SK-N-SH treated with all-trans-retinoic acid at 6 μM for 48 hours (cell line): ENCODE data around the gene CHPF.

ENCODE experiments used
- ATAC-seq: fragments of 200-7000 bp; cut with Tn5 transposase; 3 replicates; pipeline ENCODE4 v1.9.1; 2020; ENCODE audit warnings: mild to moderate bottlenecking, moderate library complexity
- ARNTL ChIP-seq: fragments of 450-650 bp; formaldehyde crosslinking; IDR thresholded peaks from 2 replicates; pipeline ENCODE4 v1.5.0; 2020; ENCODE audit warnings: low read depth, mild to moderate bottlenecking, moderate library complexity, borderline replicate concordance
- BACH2 ChIP-seq: fragments of 250-450 bp; sonication (Bioruptor Pico); IDR thresholded peaks from 2 replicates; pipeline ENCODE4 v1.9.0; 2021; ENCODE audit warnings: mild to moderate bottlenecking, borderline replicate concordance
- CSDC2 ChIP-seq: fragments of 250-450 bp; sonication (Bioruptor Pico); IDR thresholded peaks from 2 replicates; pipeline ENCODE4 v1.5.0; 2020; ENCODE audit warnings: mild to moderate bottlenecking, moderate library complexity
- CSRNP3 ChIP-seq: fragments of 250-450 bp; sonication (Bioruptor Pico); IDR thresholded peaks from 2 replicates; pipeline ENCODE4 v1.5.1; 2021; ENCODE audit warnings: mild to moderate bottlenecking, moderate library complexity
- ESRRG ChIP-seq: fragments of 250-450 bp; sonication (Bioruptor Pico); IDR thresholded peaks from 2 replicates; pipeline ENCODE4 v1.6.1; 2021; ENCODE audit warnings: mild to moderate bottlenecking
- GLIS3 ChIP-seq: fragments of 250-450 bp; sonication (Bioruptor Pico); IDR thresholded peaks from 2 replicates; pipeline ENCODE4 v1.5.0; 2020; ENCODE audit warnings: mild to moderate bottlenecking, moderate library complexity
- ISL1 ChIP-seq: fragments of 250-450 bp; sonication (Bioruptor Pico); IDR thresholded peaks from 2 replicates; pipeline ENCODE4 v2.1.2; 2022; ENCODE audit warnings: mild to moderate bottlenecking, moderate library complexity
- OSR1 ChIP-seq: fragments of 250-450 bp; sonication (Bioruptor Pico); IDR thresholded peaks from 2 replicates; pipeline ENCODE4 v1.8.0; 2022; ENCODE audit warnings: moderate library complexity, mild to moderate bottlenecking, inconsistent platforms
- PPARA ChIP-seq: fragments of 250-450 bp; sonication (Bioruptor Pico); IDR thresholded peaks from 2 replicates; pipeline ENCODE4 v1.5.0; 2020; ENCODE audit warnings: mild to moderate bottlenecking, borderline replicate concordance
- RARB ChIP-seq: fragments of 250-450 bp; sonication (Bioruptor Pico); IDR thresholded peaks from 2 replicates; pipeline ENCODE4 v1.8.0; 2021; ENCODE audit warnings: mild to moderate bottlenecking, moderate library complexity
- SNAI2 ChIP-seq: fragments of 250-450 bp; sonication (Bioruptor Pico); IDR thresholded peaks from 2 replicates; pipeline ENCODE4 v1.5.0; 2020; ENCODE audit warnings: mild to moderate bottlenecking, moderate library complexity
- TCF4 ChIP-seq: fragments of 250-450 bp; sonication (Bioruptor Pico); IDR thresholded peaks from 2 replicates; pipeline ENCODE4 v1.8.0; 2021; ENCODE audit warnings: mild to moderate bottlenecking, moderate library complexity, borderline replicate concordance
- TOX ChIP-seq: fragments of 250-450 bp; sonication (Bioruptor Pico); IDR thresholded peaks from 2 replicates; pipeline ENCODE4 v1.8.0; 2021; ENCODE audit warnings: mild to moderate bottlenecking, moderate library complexity, borderline replicate concordance
- ZC3H10 ChIP-seq: fragments of 250-450 bp; sonication (Bioruptor Pico); IDR thresholded peaks from 2 replicates; pipeline ENCODE4 v1.5.1; 2021; ENCODE audit warnings: mild to moderate bottlenecking, moderate library complexity
- ZFP3 ChIP-seq: fragments of 250-450 bp; sonication (Bioruptor Pico); IDR thresholded peaks from 2 replicates; pipeline ENCODE4 v1.5.0; 2020; ENCODE audit warnings: mild to moderate bottlenecking, moderate library complexity
- ZFP30 ChIP-seq: fragments of 450-650 bp; formaldehyde crosslinking; IDR thresholded peaks from 2 replicates; pipeline ENCODE4 v1.5.0; 2022; ENCODE audit warnings: mild to moderate bottlenecking, moderate library complexity
- ZNF565 ChIP-seq: fragments of 450-650 bp; formaldehyde crosslinking; conservative IDR thresholded peaks from 2 replicates; pipeline ENCODE4 v1.5.0; 2020; ENCODE audit warnings: low read depth, mild to moderate bottlenecking, moderate library complexity
- ZNF70 ChIP-seq: fragments of 450-650 bp; formaldehyde crosslinking; IDR thresholded peaks from 2 replicates; pipeline ENCODE4 v1.5.0; 2020; ENCODE audit warnings: mild to moderate bottlenecking, moderate library complexity
- ZNF8 ChIP-seq: fragments of 450-650 bp; formaldehyde crosslinking; IDR thresholded peaks from 2 replicates; pipeline ENCODE4 v1.5.0; 2020; ENCODE audit warnings: mild to moderate bottlenecking, moderate library complexity
- TF ChIP-seq, protein P1 (sequence below): fragments of 250-450 bp; sonication (Bioruptor Pico); IDR thresholded peaks from 2 replicates; pipeline ENCODE4 v1.8.0; 2021; ENCODE audit warnings: low read depth, mild to moderate bottlenecking, moderate library complexity, borderline replicate concordance
- TF ChIP-seq, protein P2 (sequence below): fragments of 250-450 bp; sonication (Bioruptor Pico); IDR thresholded peaks from 2 replicates; pipeline ENCODE4 v1.5.0; 2020; ENCODE audit warnings: mild to moderate bottlenecking, moderate library complexity
- TF ChIP-seq, protein P3 (sequence below): fragments of 250-450 bp; sonication (Bioruptor Pico); IDR thresholded peaks from 2 replicates; pipeline ENCODE4 v1.8.0; 2020; ENCODE audit warnings: mild to moderate bottlenecking, moderate library complexity, borderline replicate concordance
- TF ChIP-seq, protein P4 (sequence below): fragments of 250-450 bp; sonication (Bioruptor Pico); IDR thresholded peaks from 2 replicates; pipeline ENCODE4 v1.5.1; 2020; ENCODE audit warnings: low read depth, mild to moderate bottlenecking, moderate library complexity

The CHPF gene

DNA sequence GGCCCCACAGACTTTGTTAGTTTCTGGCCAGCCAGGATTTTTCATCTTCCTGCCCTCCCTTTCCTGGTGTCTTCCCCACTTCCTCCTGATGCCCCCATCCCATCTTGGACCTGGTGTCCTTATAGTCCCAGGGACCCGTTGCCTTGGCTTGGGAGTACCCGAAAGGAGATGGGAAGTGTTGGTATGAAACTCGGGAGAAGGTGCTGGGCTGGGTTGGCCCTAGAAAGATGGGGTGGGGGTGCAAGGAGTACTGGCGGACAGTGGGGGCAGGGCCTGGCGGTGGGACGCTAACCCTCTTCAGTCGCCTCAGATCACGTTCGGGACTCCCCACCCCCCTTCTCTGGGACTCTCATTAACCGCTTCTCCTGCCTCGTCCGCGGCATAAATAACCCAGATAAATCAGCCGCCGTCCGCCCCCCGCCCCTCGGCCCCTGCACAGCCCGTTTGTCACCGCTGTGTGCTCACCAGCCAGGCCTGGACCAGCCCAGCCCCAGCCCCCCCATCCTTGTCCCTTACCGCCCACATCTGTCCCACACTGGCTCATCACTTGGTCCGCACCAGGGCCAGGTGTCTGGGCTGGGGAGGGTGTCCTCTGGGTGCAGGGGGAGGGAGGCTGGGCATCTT is 33.0 kb downstream of the CHPF start:
- no peak for TF ChIP-seq PPARA (CRISPR knock-in tag)
- TF ChIP-seq ARNTL, result no peak
- no peak for TF ChIP-seq ZNF8 (CRISPR knock-in tag)
- TF ChIP-seq GLIS3 (CRISPR knock-in tag), result no peak
- TF ChIP-seq ZNF70 (CRISPR knock-in tag), result no peak
- TF ChIP-seq ESRRG (CRISPR knock-in tag), result no peak
- TF ChIP-seq ZFP30 (CRISPR knock-in tag), result no peak
- no peak for TF ChIP-seq TOX (CRISPR knock-in tag)
- no peak for TF ChIP-seq TCF4 (CRISPR knock-in tag)
- no peak for TF ChIP-seq SNAI2
- TF ChIP-seq ZFP3, result no peak
- TF ChIP-seq, protein P1, sequence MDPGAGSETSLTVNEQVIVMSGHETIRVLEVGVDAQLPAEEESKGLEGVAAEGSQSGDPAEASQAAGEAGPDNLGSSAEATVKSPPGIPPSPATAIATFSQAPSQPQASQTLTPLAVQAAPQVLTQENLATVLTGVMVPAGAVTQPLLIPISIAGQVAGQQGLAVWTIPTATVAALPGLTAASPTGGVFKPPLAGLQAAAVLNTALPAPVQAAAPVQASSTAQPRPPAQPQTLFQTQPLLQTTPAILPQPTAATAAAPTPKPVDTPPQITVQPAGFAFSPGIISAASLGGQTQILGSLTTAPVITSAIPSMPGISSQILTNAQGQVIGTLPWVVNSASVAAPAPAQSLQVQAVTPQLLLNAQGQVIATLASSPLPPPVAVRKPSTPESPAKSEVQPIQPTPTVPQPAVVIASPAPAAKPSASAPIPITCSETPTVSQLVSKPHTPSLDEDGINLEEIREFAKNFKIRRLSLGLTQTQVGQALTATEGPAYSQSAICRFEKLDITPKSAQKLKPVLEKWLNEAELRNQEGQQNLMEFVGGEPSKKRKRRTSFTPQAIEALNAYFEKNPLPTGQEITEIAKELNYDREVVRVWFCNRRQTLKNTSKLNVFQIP (CRISPR knock-in tag), result no peak
- TF ChIP-seq, protein P2, sequence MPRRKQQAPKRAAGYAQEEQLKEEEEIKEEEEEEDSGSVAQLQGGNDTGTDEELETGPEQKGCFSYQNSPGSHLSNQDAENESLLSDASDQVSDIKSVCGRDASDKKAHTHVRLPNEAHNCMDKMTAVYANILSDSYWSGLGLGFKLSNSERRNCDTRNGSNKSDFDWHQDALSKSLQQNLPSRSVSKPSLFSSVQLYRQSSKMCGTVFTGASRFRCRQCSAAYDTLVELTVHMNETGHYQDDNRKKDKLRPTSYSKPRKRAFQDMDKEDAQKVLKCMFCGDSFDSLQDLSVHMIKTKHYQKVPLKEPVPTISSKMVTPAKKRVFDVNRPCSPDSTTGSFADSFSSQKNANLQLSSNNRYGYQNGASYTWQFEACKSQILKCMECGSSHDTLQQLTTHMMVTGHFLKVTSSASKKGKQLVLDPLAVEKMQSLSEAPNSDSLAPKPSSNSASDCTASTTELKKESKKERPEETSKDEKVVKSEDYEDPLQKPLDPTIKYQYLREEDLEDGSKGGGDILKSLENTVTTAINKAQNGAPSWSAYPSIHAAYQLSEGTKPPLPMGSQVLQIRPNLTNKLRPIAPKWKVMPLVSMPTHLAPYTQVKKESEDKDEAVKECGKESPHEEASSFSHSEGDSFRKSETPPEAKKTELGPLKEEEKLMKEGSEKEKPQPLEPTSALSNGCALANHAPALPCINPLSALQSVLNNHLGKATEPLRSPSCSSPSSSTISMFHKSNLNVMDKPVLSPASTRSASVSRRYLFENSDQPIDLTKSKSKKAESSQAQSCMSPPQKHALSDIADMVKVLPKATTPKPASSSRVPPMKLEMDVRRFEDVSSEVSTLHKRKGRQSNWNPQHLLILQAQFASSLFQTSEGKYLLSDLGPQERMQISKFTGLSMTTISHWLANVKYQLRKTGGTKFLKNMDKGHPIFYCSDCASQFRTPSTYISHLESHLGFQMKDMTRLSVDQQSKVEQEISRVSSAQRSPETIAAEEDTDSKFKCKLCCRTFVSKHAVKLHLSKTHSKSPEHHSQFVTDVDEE, result no peak
- TF ChIP-seq CSDC2 (CRISPR knock-in tag), result no peak
- no peak for TF ChIP-seq OSR1 (CRISPR knock-in tag)
- TF ChIP-seq CSRNP3 (CRISPR knock-in tag), result no peak
- TF ChIP-seq ZC3H10 (CRISPR knock-in tag), result no peak
- no peak for TF ChIP-seq BACH2
- ATAC-seq, result no peak

GRCh38 chr2:219509780-219510511 is 33.7 kb downstream of the CHPF start:
- ATAC-seq, result peak; percentile 88
- TF ChIP-seq, protein P3, sequence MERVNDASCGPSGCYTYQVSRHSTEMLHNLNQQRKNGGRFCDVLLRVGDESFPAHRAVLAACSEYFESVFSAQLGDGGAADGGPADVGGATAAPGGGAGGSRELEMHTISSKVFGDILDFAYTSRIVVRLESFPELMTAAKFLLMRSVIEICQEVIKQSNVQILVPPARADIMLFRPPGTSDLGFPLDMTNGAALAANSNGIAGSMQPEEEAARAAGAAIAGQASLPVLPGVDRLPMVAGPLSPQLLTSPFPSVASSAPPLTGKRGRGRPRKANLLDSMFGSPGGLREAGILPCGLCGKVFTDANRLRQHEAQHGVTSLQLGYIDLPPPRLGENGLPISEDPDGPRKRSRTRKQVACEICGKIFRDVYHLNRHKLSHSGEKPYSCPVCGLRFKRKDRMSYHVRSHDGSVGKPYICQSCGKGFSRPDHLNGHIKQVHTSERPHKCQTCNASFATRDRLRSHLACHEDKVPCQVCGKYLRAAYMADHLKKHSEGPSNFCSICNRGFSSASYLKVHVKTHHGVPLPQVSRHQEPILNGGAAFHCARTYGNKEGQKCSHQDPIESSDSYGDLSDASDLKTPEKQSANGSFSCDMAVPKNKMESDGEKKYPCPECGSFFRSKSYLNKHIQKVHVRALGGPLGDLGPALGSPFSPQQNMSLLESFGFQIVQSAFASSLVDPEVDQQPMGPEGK, result no peak
- TF ChIP-seq ZNF565, result no peak
- TF ChIP-seq, protein P4, sequence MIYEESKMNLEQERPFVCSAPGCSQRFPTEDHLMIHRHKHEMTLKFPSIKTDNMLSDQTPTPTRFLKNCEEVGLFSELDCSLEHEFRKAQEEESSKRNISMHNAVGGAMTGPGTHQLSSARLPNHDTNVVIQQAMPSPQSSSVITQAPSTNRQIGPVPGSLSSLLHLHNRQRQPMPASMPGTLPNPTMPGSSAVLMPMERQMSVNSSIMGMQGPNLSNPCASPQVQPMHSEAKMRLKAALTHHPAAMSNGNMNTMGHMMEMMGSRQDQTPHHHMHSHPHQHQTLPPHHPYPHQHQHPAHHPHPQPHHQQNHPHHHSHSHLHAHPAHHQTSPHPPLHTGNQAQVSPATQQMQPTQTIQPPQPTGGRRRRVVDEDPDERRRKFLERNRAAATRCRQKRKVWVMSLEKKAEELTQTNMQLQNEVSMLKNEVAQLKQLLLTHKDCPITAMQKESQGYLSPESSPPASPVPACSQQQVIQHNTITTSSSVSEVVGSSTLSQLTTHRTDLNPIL, result no peak
- TF ChIP-seq ESRRG (CRISPR knock-in tag), result no peak
- TF ChIP-seq GLIS3 (CRISPR knock-in tag), result no peak
- TF ChIP-seq TCF4 (CRISPR knock-in tag), result no peak
- no peak for TF ChIP-seq CSRNP3 (CRISPR knock-in tag)
- no peak for TF ChIP-seq ZFP3
- TF ChIP-seq, protein P2, result no peak
- TF ChIP-seq SNAI2, result no peak
- TF ChIP-seq, protein P1 (CRISPR knock-in tag), result no peak
- no peak for TF ChIP-seq ZC3H10 (CRISPR knock-in tag)
- no peak for TF ChIP-seq RARB (CRISPR knock-in tag)
- no peak for TF ChIP-seq BACH2
- TF ChIP-seq PPARA (CRISPR knock-in tag), result no peak
- TF ChIP-seq ISL1 (CRISPR knock-in tag), result no peak
